ENCODE measurements around the gene ENOX1.

Gene ENOX1

DNA sequence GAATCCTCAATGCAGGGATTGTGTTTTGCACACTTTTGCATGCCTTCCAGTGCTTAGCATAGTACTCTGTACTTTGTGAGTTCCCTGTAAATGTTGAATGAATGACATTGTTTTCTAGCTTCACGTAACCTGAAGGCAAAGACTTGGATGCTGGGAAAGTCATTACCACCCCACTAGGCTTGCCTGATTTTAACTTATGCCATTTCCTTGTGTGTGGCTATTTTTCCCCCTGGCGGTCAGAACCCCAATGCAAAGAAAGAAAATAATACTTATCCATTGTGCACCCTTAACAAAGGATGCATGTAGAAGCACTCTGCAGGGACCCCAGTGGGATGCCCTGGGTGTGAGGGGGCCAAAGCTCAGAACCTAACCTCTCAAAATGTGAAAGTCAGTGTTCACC is 1.2 kb upstream of the ENOX1 start:
- TF ChIP-seq, protein P1, sequence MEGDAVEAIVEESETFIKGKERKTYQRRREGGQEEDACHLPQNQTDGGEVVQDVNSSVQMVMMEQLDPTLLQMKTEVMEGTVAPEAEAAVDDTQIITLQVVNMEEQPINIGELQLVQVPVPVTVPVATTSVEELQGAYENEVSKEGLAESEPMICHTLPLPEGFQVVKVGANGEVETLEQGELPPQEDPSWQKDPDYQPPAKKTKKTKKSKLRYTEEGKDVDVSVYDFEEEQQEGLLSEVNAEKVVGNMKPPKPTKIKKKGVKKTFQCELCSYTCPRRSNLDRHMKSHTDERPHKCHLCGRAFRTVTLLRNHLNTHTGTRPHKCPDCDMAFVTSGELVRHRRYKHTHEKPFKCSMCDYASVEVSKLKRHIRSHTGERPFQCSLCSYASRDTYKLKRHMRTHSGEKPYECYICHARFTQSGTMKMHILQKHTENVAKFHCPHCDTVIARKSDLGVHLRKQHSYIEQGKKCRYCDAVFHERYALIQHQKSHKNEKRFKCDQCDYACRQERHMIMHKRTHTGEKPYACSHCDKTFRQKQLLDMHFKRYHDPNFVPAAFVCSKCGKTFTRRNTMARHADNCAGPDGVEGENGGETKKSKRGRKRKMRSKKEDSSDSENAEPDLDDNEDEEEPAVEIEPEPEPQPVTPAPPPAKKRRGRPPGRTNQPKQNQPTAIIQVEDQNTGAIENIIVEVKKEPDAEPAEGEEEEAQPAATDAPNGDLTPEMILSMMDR (IDR thresholded peaks at IDR 0.05; ENCODE audit: low read length), result peak; percentile 15; the same call in 1 of the 2 replicates
- no peak for TF ChIP-seq EZH2 (IDR thresholded peaks at IDR 0.05; ENCODE audit: borderline replicate concordance, low read length)
- no peak overlapping the region for H2AFZ ChIP-seq (ENCODE audit: low read length)
- H3K4me1 ChIP-seq (ENCODE audit: insufficient read depth, low read length, severe bottlenecking), result no peaks in the 10 kb centered on the region
- no peaks in the 10 kb centered on the region for H4K20me1 ChIP-seq (ENCODE audit: insufficient read depth, low read length)
- no peaks in the 10 kb centered on the region for H3F3A ChIP-seq (ENCODE audit: insufficient read depth, low read length)
- H3K79me2 ChIP-seq (ENCODE audit: insufficient read depth, low read length), result no peaks in the 10 kb centered on the region
- H3K27ac ChIP-seq (ENCODE audit: low read depth, low read length, poor library complexity, severe bottlenecking), result no peak overlapping the region
- no peak overlapping the region for H3K4me3 ChIP-seq (ENCODE audit: low read depth, low read length, poor library complexity, severe bottlenecking)
- no peaks in the 10 kb centered on the region for H3K9me3 ChIP-seq (ENCODE audit: low read length)
- H3K4me2 ChIP-seq (ENCODE audit: low read length), result no peak overlapping the region
- no peaks in the 10 kb centered on the region for H3K9me2 ChIP-seq (ENCODE audit: low read depth, low read length)
- no peaks in the 10 kb centered on the region for H3K27me3 ChIP-seq (ENCODE audit: insufficient read depth, low read length)
- no peaks in the 10 kb centered on the region for H3K36me3 ChIP-seq (ENCODE audit: insufficient read depth, low read length)
- no peak overlapping the region for H3K9ac ChIP-seq (ENCODE audit: low read length)

DNA sequence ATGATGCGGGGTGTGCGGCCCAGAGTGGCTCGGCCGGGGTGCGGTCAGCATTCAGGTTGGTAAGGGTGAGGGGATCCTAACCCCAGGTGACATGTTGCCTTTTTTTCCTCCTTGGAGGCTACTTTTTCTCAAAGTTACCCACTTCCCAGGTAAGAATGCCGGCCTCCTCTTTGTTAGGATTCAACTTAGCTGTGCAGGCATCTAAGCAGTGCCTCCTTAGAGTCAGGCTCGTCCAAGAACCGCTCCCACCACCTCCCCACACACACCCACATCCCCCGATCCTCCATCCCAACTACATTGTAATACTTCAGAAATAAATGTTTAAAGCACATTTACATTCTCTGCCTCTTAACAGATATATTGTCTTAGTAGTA is 733 bp upstream of the ENOX1 start:
- H3K9me3 ChIP-seq (ENCODE audit: low read length), result no peaks in the 10 kb centered on the region
- H3K9me2 ChIP-seq (ENCODE audit: low read depth, low read length), result no peaks in the 10 kb centered on the region
- no peaks in the 10 kb centered on the region for H4K20me1 ChIP-seq (ENCODE audit: insufficient read depth, low read length)
- no peaks in the 10 kb centered on the region for H3K36me3 ChIP-seq (ENCODE audit: insufficient read depth, low read length)
- no peaks in the 10 kb centered on the region for H3K4me1 ChIP-seq (ENCODE audit: insufficient read depth, low read length, severe bottlenecking)
- TF ChIP-seq, protein P1 (IDR thresholded peaks at IDR 0.05; ENCODE audit: low read length), result no peak
- TF ChIP-seq EZH2 (IDR thresholded peaks at IDR 0.05; ENCODE audit: borderline replicate concordance, low read length), result no peak
- H2AFZ ChIP-seq (ENCODE audit: low read length), result no peak overlapping the region
- no peak overlapping the region for H3K27ac ChIP-seq (ENCODE audit: low read depth, low read length, poor library complexity, severe bottlenecking)
- no peaks in the 10 kb centered on the region for H3K79me2 ChIP-seq (ENCODE audit: insufficient read depth, low read length)
- H3F3A ChIP-seq (ENCODE audit: insufficient read depth, low read length), result no peaks in the 10 kb centered on the region
- H3K4me3 ChIP-seq (ENCODE audit: low read depth, low read length, poor library complexity, severe bottlenecking), result peak overlapping the region; percentile 37
- peak overlapping the region; percentile 46; the same call in 1 of the 2 replicates for H3K4me2 ChIP-seq (ENCODE audit: low read length)
- H3K9ac ChIP-seq (ENCODE audit: low read length), result no peak overlapping the region
- H3K27me3 ChIP-seq (ENCODE audit: insufficient read depth, low read length), result no peaks in the 10 kb centered on the region

DNA sequence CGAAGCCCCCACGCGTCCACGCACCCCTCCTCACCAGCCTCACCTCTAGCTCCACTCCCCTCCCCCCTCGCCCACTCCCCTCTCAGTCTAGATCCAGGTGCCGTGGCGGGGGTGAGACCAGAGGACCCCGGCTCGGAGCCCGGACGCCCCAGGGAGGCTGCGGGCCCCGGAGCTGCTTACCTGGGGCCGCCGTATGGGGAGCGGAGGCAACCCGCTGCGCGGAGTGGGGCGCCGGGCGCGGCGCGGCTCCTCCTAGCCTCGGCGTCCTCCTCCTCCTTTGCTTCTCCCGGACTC is 353 bp downstream of the ENOX1 start:
- no peak overlapping the region for H3K4me2 ChIP-seq (ENCODE audit: low read length)
- no peaks in the 10 kb centered on the region for H3K9me2 ChIP-seq (ENCODE audit: low read depth, low read length)
- H3K4me3 ChIP-seq (ENCODE audit: low read depth, low read length, poor library complexity, severe bottlenecking), result no peak overlapping the region
- no peak overlapping the region for H2AFZ ChIP-seq (ENCODE audit: low read length)
- no peaks in the 10 kb centered on the region for H4K20me1 ChIP-seq (ENCODE audit: insufficient read depth, low read length)
- no peaks in the 10 kb centered on the region for H3F3A ChIP-seq (ENCODE audit: insufficient read depth, low read length)
- no peaks in the 10 kb centered on the region for H3K79me2 ChIP-seq (ENCODE audit: insufficient read depth, low read length)
- H3K27me3 ChIP-seq (ENCODE audit: insufficient read depth, low read length), result no peaks in the 10 kb centered on the region
- H3K9ac ChIP-seq (ENCODE audit: low read length), result no peak overlapping the region
- no peak overlapping the region for H3K27ac ChIP-seq (ENCODE audit: low read depth, low read length, poor library complexity, severe bottlenecking)
- TF ChIP-seq, protein P1 (IDR thresholded peaks at IDR 0.05; ENCODE audit: low read length), result no peak
- no peak for TF ChIP-seq EZH2 (IDR thresholded peaks at IDR 0.05; ENCODE audit: borderline replicate concordance, low read length)
- no peaks in the 10 kb centered on the region for H3K36me3 ChIP-seq (ENCODE audit: insufficient read depth, low read length)
- H3K4me1 ChIP-seq (ENCODE audit: insufficient read depth, low read length, severe bottlenecking), result no peaks in the 10 kb centered on the region
- H3K9me3 ChIP-seq (ENCODE audit: low read length), result no peaks in the 10 kb centered on the region

Data from OCI-LY1 (cell line).